ENCODE measurements around the gene LMAN2L.

- TF ChIP-seq CTCF (conservative IDR thresholded peaks at IDR 0.05) (no peak), EZH2 (IDR thresholded peaks at IDR 0.05; ENCODE audit: low read depth) (no peak)
Measured at GRCh38 chr2:96733931-96734330, 5.9 kb downstream of the LMAN2L start.
